ENCODE results near the gene ATP6V1C2. TPM values are rescaled to one million over a fixed set of nuclear protein-coding genes. Genes with fewer than 3 reads are reported as not detected.

Gene ATP6V1C2, protein sequence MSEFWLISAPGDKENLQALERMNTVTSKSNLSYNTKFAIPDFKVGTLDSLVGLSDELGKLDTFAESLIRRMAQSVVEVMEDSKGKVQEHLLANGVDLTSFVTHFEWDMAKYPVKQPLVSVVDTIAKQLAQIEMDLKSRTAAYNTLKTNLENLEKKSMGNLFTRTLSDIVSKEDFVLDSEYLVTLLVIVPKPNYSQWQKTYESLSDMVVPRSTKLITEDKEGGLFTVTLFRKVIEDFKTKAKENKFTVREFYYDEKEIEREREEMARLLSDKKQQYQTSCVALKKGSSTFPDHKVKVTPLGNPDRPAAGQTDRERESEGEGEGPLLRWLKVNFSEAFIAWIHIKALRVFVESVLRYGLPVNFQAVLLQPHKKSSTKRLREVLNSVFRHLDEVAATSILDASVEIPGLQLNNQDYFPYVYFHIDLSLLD
- 8.1 TPM for polyA plus RNA-seq (ENCODE audit: insufficient read length)
- long read RNA-seq, donor 1, partial matches to known transcripts = 186 of 357 reads
- long read RNA-seq, donor 1, other reads (novel, unspliced or antisense) = 171 of 357 reads
- long read RNA-seq, donor 2, partial matches to known transcripts = 178 of 345 reads
- long read RNA-seq, donor 2, other reads (novel, unspliced or antisense) = 166 of 345 reads
- long read RNA-seq, donor 3, partial matches to known transcripts = 103 of 237 reads
- long read RNA-seq, donor 3, other reads (novel, unspliced or antisense) = 134 of 237 reads
- long read RNA-seq, donor 4, partial matches to known transcripts = 0 of 1 reads
- long read RNA-seq, donor 4, other reads (novel, unspliced or antisense) = 0 of 1 reads
- long read RNA-seq, donor 5, partial matches to known transcripts = 496 of 512 reads
- long read RNA-seq, donor 5, other reads (novel, unspliced or antisense) = 15 of 512 reads
- long read RNA-seq, donor 6 = 0 reads
- long read RNA-seq, donor 7 = 0 reads
- long read RNA-seq, donor 8, partial matches to known transcripts = 74 of 184 reads
- long read RNA-seq, donor 8, other reads (novel, unspliced or antisense) = 109 of 184 reads

GRCh38 chr2:10721396-10722251 lies at the start of gene ATP6V1C2:
ATP6V1C2 (plus strand) TSS chr2:10721630; CDS start chr2:10722850, 1,220 bp downstream.
- no peak for DNase-seq

DNA sequence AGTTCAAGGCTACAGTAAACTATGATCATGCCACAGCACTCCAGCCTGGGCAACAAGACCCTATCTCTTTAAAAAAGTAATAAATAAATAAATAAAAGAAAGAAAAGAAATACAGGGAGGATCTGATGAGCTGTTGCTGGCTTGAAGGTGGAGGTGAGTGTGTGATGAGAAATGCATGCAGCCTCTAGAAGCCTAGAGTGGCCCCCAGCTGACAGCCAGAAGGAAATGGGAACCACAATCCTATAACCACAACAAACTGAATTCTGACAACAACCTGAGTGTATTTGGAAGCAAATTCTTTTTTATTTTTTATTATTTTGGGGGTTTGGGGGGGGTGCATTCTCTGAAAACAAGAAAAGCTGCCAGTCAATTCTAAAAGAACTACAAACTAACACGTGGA lies 46.3 kb upstream of the ATP6V1C2 start:
- no peak for DNase-seq

DNA sequence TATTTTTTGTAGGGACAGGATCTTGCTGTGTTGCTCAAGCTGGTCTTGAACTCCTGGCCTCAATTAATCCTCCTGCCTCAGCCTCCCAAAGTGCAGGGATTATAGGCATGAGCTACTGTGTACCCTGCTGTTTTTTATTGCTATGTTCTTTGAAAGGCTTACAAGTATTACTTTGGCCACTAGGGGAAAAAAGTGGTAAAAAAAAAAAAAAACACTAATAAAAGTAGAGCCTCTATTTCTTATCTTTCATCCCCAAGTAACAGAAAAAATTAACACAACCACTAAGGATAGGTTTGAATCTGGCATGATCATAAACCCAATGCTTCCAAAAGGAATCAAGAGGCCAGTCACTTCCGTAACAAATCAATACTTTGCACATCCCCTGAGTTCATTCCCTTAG lies 43.2 kb upstream of the ATP6V1C2 start:
- no peak for DNase-seq

GRCh38 chr2:10680214-10680613 lies 41.2 kb upstream of the ATP6V1C2 start:
- no peak for DNase-seq

DNA sequence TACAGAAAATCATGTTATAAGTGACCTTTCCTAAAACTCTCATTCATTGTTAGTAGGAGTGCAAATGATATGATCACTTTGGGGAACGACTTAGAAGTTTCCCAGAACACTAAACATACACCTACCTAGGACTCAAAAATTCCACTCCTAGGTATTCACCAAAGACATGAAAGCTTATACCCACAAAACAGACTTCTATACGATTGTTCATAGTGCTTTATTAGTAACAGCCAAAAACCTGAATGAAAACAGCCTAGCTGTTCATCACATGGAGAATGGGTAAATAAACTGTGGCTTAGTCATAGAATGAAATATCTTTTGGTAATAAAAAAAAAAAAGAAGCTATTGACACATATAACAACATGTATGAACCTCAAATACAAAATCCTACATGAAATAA lies 40.5 kb upstream of the ATP6V1C2 start:
- DNase-seq = no peak

- no peak for DNase-seq
Observed at GRCh38 chr2:10686176-10686730, 35.2 kb upstream of the ATP6V1C2 start.

DNA sequence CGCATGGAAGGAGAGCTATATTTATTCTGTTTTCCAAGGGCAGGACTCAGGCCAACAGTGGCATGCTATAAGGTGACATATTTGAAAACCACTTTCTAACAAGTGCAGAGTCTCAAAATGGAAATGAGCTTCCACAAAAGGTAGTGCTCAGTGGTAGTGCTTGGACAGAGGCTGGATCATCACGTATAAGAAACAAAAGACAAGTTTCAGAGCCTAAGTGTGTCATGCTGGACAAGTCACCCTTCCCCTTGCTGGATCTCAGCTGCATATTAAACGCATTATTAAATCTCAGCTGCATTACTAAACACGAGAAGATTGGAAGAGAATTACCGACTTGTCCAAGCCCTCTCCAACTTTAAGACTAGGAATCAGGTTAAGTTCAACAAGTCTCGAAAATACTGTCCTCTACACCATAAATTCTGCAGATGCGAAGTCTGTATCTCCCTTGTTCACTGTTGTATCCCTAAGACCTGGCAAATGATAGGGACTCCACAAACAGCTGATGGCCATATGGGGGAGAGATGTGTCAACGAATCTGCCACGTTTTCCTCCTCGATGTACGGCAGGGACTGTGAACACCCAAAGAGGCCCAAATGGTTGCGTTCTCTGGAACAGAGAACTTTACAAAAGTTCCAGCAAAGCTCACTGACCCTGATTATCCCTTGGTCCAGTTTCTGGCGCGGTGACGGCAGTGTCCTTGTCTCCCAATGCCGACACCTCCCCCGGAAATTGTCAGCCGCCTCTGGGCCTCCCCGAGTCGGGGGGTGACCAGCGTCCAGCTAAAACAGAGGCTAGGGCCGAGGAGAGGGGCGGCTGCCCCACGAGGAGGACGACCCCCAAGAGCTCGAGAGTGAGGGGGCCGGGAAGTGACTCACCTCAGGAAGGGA lies 32.3 kb upstream of the ATP6V1C2 start:
- no peak for DNase-seq

DNA sequence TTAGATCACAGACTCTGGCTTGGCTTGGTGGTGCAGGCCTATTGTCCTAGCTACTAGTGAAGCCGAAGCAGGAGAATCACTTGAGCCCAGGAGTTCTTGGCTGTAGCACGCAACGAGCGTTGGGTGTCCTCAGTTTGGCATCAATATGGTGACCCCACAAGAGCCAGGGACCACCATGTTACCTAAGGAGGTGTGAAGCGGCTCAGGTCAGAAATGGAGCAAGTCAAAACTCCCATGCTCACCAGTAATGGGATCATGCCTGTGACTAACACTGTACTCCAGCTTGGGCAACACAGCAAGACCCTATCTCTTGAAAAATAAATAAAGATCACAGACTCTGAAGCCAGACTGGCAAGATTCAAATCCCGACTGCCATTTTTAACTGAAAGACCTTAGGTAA lies 29.9 kb upstream of the ATP6V1C2 start:
- no peak for DNase-seq

- DNase-seq = no peak
Observed at GRCh38 chr2:10700078-10700803, 21.2 kb upstream of the ATP6V1C2 start.

- DNase-seq = no peak
Observed at GRCh38 chr2:10704034-10704594, 17.3 kb upstream of the ATP6V1C2 start.

- DNase-seq = no peak
Observed at GRCh38 chr2:10706033-10706432, 15.4 kb upstream of the ATP6V1C2 start.

DNA sequence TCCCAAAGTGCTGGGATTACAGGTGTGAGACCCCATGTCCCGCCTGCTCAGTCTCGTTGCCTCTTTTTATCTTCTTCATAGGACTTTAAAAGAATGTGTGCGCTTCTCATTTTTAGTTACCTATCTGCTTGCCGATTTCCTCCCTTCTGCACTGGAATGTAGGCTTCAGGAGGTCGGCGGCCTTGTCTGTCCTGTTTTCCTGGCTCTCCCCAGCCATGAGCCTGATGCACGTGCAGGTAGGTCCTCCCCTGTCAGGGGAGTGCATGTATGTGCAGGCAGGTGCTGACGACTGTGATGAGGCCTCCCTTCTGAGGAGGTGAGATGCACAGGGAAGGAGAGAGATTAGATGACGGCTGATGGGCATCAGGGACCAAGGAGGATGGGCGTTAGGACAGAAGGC lies 13.6 kb upstream of the ATP6V1C2 start:
- DNase-seq = no peak

GRCh38 chr2:10709290-10709939 lies 12.0 kb upstream of the ATP6V1C2 start:
- DNase-seq = no peak

DNA sequence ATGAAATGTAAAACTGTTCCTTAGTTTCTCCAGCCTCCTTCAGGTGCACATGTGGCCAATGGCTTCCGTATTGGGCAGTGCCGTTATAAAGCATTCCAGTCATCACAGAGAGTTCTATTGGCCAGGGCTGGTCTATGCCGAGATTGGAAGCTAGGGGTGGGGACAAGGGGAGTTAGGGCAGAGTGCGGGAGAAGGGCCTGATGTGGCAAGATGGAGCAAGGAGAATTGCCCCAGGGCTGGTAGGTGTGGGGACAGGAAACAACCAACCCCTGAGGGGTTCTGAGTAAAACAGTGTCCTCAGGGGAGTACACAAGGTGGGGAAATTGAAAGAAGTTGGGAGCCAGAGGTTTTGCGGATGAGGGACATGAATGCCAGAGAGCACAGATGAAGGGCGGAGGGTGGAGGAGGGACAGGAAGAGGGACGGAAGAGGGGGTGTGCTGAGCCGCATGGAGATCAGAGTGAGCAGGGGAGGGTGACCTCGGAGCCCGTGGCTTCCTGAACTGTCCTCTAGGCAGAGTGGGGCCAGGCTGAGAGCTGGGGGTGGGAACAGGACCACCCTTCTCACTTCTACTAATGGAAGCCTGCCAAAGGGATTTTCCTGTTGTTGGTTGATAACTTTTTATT lies 9.1 kb upstream of the ATP6V1C2 start:
- DNase-seq = no peak

DNA sequence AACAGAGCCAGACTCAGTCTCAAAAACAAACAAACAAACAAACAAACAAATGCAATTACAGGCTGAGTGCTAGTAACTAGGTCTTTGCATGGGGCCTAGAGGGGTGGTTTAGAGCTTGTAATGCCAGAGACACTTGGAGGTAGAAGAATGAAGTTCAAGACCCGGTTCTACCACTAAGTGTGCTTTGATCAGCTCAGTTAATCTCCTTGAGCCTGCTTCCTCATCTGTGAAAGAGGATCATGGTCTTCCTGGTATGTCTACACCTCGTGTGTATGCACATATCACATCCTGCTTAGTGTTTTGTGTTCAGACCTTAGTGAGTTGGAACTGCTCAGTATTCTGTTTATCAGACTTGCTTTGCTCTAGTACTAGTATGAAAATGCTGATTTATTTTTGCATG lies 4.8 kb upstream of the ATP6V1C2 start:
- no peak for DNase-seq

DNA sequence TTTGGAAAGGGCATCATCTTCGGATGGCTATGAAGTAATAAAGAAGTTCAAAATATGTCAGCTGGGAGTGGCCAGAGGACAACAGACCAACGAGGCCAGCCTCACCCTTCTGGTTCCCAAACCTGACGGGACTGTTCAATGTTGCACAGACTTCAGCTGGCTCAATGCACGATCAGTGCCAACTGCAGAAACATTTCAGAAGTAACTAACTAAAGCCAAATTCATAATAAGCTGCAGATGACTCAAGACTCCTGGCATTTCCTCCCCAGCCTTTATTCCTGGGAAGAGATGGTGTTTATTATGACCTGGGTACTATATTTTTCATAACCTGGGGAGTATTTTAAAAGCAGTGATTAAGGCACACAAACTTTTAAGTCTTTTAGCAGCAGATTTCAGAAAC lies 3.8 kb upstream of the ATP6V1C2 start:
- DNase-seq = no peak

- no peak for DNase-seq
Observed at GRCh38 chr2:10720306-10720705, 1.1 kb upstream of the ATP6V1C2 start.

- no peak for DNase-seq
Observed at GRCh38 chr2:10720947-10721395, 459 bp upstream of the ATP6V1C2 start.

Measured in left kidney (tissue), 8 donors.